Inflammatory macrophage treated with lipopolysaccharide for 1 hour (primary cell): ENCODE measurements around the gene VTA1.
"Not testable (repeated sequence)": the region's sequence is repeated elsewhere in the genome, so short reads cannot be mapped to it uniquely, and the experiment has no call there.

Experiments used
- DNase-seq, 2 donors: peaks; one replicate each; pipeline ENCODE4 v3.0.0-alpha.2; 2020 to 2022

The VTA1 gene

DNA sequence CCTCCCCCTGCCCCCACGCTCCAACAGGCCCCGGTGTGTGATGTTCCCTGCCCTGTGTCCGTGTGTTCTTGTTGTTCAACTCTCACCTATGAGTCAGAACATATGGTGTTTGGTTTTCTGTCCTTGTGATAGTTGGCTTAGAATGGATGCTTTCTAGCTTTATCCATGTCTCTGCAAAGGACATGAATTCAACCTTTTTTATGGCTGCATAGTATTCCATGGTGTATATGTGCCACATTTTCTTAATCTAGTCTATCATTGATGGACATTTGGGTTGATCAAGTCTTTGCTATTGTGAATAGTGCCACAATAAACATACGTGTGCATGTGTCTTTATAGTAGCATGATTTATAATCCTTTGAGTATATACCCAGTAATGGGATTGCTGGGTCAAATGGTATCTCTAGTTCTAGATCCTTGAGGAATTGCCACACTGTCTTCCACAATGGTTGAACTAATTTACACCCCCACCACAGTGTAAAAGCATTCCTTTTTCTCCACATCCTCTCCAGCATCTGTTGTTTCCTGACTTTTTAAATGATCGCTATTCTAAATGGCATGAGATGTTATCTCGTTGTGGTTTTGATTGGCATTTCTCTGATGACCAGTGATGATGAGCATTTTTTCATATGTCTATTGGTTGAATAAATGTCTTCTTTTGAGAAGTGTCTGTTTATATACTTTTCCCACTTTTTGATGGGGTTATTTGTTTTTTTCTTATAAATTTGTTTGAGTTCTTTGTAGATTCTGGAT is 82.6 kb downstream of the VTA1 start:
- not testable (repeated sequence) for DNase-seq

DNA sequence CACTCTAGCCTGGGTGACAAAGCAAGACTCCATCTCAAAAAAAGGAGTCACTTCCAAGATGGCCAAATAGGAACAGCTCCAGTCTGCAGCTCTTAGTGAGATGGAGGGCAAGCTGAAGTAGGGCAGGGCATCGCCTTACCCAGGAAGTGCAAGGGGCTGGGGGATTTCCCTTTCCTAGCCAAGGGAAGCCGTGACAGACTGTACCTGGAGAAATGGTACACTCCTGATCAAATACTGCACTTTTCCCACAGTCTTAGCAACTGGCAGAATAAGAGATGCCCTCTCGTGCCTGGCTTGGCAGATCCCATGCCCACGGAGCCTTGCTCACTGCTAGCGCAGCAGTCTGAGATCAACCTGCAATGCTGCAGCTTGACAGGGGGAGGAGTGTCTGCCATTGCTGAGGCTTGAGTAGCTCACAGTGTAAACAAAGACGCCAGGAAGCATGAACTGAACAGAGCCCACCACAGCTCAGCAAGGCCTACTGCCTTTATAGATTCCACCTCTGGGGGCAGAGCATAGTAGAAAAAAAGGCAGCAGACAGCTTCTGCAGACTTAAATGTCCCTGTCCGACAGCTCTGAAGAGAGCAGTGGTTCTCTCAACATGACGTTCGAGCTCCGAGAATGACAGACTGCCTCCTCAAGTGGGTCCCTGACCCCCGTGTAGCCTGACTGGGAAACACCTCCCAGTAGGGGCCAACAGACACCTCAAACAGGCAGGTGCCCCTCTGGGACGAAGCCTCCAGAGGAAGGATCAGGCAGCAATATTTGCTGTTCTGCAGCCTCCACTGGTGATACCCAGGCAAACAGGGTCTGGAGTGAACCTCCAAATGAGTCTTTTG is 85.4 kb downstream of the VTA1 start:
- not testable (repeated sequence) for DNase-seq

- no peak for DNase-seq
Measured at GRCh38 chr6:142233945-142234682, 87.1 kb downstream of the VTA1 start.

DNA sequence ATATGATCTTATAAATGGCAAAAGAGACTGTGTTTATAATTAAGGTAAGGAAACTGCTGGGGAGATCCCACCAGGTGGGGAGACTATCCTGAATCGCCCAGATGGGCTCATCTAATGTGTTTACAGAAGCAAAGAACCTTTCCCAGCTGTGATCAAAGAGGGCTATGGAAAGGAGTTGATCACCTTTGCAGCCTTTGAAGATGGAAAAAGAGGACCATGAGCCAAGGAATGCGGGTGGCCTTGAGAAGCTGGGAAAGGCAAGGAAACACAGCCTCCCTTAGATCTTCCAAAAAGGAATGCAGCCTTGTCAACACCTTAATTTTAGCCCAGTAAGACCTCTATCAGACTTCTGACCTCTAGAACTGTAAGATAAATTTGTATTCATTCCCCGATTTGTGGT is 88.2 kb downstream of the VTA1 start:
- no peak for DNase-seq

DNA sequence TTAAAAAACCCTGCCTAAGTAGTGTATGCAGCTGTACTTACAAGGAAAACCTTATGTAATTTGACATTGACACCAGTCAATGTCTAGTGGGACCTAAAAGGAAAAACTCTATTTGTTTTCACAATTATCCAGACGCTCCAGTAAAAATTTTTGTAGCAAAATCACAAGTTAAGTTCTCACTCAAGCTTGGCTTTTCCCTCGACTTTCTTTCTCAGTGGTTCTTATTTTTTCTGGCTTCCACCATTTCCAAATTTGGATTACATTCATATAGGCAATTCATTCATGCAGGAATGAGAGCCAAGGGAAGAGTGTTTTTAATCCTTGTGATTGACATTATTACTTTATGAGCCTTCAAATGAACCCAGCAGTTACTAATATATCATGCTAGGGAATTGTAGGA is 88.7 kb downstream of the VTA1 start:
- no peak for DNase-seq

GRCh38 chr6:142236691-142237090 is 89.6 kb downstream of the VTA1 start:
- no peak for DNase-seq

- no peak for DNase-seq
Measured at GRCh38 chr6:142238881-142239280, 91.8 kb downstream of the VTA1 start.

DNA sequence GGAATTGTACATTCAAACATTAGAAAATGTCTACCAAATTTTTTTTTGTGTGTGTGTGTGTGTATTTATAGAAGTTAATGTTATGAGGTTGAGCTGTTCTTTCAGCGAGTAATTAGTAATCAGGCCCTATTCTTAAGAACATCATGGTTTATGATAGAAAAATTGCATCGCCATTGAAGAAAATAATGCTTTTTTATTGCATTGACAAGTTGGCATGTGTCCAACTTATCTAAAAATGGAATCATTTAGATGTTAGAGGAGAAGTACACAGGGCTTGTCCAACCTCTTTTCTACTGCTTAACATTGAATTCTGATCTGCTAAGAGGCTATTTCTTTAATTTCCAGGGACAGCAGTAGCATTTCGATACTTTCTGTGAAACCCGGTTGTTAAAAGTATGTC is 93.1 kb downstream of the VTA1 start:
- DNase-seq, result no peak

DNA sequence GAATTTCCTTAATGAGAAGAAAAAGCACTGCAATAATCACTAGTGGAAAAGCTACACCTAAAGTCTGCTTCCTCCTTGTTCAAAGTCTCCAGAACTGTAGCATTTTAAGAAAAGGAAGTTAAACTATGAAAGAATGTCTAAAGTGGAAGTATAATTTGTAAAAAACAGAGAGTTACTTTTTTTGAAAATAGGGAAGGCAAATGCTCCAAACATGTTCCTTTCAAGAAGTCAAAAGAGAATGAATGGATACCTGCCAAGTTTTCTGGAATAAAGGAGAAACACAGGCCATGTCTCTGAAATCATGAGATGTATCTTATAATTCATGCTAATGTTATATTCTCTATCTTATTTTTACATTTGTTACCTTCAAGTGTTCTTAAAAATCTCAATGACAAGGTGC is 94.0 kb downstream of the VTA1 start:
- peak in 1 of 2 donors; percentile 10 for DNase-seq

DNA sequence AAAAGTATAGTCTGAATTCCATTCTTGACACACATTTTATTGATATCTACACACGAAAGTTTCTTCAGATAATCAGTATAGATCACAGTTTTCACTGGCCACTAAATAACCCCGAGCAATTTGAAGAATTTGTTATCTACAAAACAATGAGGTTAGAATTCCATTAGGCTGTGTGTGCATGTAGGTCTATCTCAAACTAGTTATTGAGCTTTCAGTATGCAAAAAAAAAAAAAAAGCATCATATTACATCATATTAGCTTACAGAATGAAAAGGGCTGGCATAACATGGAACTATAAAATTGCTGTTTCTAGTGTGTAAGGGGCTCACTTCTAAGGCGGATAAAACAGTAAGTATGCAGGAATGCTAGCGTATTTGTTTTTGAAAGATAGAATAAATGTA is 95.2 kb downstream of the VTA1 start:
- DNase-seq, result no peak

GRCh38 chr6:142246960-142247359 is 99.9 kb downstream of the VTA1 start:
- DNase-seq, result no peak

DNA sequence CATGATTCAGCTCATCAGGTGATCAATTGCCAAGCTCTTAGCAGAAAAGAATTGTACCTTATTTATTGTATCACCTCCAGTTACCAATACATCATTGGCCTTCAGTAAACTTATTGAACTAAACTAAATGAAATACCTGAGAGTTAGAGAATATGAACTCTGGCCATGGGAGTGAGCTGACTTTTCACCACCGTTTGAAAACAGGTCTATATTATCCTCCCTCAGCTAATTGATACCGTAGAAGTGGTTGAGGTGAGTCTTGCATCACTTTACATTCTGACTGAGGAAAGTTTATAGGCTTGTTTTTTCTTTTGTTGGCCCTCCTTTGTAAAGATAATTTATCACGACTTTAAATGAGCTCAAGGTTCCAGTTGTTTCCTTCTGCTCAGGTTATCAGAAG is 102.2 kb downstream of the VTA1 start:
- DNase-seq, result no peak

DNA sequence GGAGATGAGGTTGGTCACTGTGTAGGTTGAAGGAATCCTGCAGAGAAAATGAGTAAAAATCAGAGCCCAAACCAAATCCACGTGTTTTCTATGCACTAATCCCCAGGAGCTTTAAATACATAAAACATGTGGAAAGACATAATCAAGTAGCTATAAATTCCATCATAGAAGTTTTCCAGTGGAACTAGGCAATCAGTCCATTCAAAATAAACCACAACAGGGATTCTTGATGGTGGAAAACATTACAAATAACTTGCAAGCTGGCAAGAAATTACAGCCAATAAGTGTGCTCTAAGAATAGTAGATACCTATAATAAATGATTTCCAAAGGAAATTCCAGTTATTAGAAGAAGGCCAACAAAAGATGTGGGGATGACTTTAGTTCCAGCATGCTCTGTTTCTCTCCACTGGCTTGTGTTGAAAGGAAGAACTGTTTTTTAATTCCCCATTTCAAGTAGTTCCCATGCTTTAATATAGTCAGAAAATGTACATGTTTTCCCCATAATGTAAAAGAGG is 104.9 kb downstream of the VTA1 start:
- no peak for DNase-seq

GRCh38 chr6:142254513-142254912 is 107.5 kb downstream of the VTA1 start:
- DNase-seq, result no peak

DNA sequence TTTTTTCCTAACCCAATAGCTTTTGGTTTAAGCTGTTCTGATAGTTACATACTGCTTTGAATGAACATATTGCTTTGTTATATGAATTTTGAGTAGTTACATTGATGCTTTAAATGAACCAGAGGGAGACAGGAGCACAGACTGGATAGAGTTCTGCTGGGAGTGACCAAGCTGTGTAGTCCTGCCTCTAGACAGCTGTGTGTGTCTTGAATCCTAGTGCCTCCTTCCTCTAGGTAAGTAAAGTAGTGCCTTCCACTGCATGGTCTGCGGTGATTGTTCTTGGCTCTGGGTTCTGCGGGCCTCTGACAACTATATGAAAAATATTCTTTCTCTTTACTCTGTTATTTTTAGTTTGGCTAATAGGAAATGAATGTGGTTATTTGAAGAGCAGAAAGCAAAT is 108.7 kb downstream of the VTA1 start:
- DNase-seq, result no peak

- no peak for DNase-seq
Measured at GRCh38 chr6:142258305-142258704, 111.2 kb downstream of the VTA1 start.

DNA sequence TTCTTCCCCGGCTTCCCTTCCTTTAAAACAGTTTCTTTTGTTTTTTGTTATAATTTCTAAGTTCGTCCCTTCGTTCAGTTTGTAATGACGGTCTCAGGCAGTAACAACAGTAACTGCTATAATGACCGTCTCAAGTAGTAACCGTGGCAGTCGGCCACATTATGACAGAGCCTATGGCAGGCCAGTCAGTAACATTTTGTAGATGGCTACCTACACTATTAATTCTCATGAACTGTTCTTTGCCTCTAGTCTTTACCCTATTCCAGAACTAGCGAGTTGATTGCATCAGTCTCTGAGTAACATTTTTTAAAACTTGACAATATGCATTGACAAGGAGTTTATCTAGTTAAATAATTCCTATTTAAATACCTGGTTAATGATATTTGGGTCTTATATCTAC is 111.7 kb downstream of the VTA1 start:
- no peak for DNase-seq

DNA sequence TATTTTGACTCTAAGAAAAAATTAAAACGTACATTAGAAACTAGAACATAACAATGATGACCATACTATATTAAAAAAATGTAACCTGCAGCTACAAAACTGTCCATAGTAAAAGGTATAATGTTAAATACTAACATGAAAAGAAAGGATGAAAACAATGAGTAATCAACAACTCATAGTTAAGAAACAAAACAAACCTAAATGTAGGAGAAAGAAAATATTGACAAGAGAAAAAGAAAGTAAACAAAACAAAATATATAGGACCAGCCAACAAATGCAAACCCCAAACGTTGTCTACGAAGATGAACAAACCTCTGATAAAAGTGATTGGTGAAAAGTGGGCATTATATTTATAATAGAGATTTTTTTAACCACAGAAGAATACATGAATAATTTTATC is 113.7 kb downstream of the VTA1 start:
- no peak for DNase-seq

- no peak for DNase-seq
Measured at GRCh38 chr6:142262231-142262630, 115.2 kb downstream of the VTA1 start.

GRCh38 chr6:142265476-142265875 is 118.4 kb downstream of the VTA1 start:
- no peak for DNase-seq

DNA sequence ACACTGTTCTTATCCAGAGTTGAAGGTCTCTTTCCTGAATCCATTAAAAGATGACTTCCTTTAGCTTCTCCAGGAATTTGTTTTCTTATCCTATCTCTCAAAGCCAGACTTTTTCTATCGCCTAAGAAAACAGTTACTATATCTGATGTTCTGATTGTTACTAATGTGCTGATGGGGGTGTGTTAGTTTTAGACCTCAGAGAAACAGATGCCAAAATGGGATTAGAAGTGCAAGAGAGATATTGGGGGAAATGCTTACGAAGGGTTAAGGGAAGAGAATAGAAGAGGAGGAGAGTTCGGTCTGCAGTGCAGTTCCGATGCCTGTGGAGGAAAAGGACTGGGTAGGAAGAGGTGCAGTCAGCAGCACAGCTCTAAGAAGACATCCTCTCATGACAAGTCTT is 119.0 kb downstream of the VTA1 start:
- no peak for DNase-seq

- no peak for DNase-seq
Measured at GRCh38 chr6:142271476-142271875, 124.4 kb downstream of the VTA1 start.
